ENCODE measurements around the gene SELENON.

GRCh38 chr1:25750923-25751605 is 48.9 kb upstream of the SELENON start:
- TF ChIP-seq BHLHE40 (IDR thresholded peaks at IDR 0.05; ENCODE audit: borderline replicate concordance in 1 of 2, low read depth in 2 of 2, low read length in 1 of 2) (no peak), CUX1 (IDR thresholded peaks at IDR 0.05; ENCODE audit: insufficient replicate concordance, low read depth, low read length) (no peak), PAX5 (IDR thresholded peaks at IDR 0.05; ENCODE audit: borderline replicate concordance, low read depth, low read length) (no peak), SP1 (IDR thresholded peaks at IDR 0.05; ENCODE audit: low read depth, low read length) (no peak), ESRRA (IDR thresholded peaks at IDR 0.05; ENCODE audit: low read length) (no peak), CREB1 (IDR thresholded peaks at IDR 0.05; ENCODE audit: low read depth) (no peak), EP300 (IDR thresholded peaks at IDR 0.05; ENCODE audit: borderline replicate concordance in 1 of 2, control insufficient read depth in 1 of 2, low read depth in 2 of 2, low read length in 2 of 2) (no peak), CHD2 (IDR thresholded peaks at IDR 0.05; ENCODE audit: borderline replicate concordance, low read depth, low read length) (no peak), CHD1 (IDR thresholded peaks at IDR 0.05; ENCODE audit: low read depth, low read length) (no peak), EED (IDR thresholded peaks at IDR 0.05; ENCODE audit: low read depth) (no peak), POLR2AphosphoS5 (IDR thresholded peaks at IDR 0.05; ENCODE audit: low read length) (no peak), TAF1 (IDR thresholded peaks at IDR 0.05; ENCODE audit: borderline replicate concordance, low read depth, low read length) (no peak), RAD21 (IDR thresholded peaks at IDR 0.05; ENCODE audit: insufficient read depth, low read depth, low read length) (no peak), NR2C2 (IDR thresholded peaks at IDR 0.05; ENCODE audit: borderline replicate concordance, control insufficient read depth, insufficient read length, low read depth) (no peak)

Measured in GM12878 (cell line).